ENCODE data around the gene KRT31. TPM values are rescaled to one million over a fixed set of nuclear protein-coding genes. Genes with fewer than 3 reads are reported as not detected.

KRT31 gene
- total and polyA plus RNA-seq, 2 of the 13 experiments (the other 11 are each of a cell fraction or from before 2014, with no cell fraction given): 0.05 TPM; not detected in 1

DNA sequence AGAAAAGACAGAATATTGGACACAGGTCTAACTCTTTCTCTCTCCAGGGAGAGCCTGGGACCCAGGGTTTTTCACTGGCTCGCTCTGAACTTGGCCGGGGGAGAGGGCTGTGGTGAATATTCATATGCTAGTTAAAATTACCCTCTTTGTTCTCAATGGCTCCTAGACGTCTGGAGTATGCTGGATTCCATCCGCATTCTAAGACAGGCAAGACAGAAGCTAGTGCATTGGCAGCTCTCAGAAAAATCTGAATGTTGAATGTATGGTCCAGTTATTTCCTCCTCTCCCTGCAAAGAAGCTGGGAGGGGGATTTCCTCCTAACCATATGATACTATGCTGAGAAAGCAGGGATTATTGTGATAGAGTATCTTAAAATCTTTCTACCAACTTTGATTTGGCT is 9.7 kb downstream of the KRT31 start:
- ATAC-seq: no peak
- in situ Hi-C loops (cut with HindIII; ENCODE audit: extremely low pct_ligation_motif_present, low pct_unique_long_range_greater_than_20kb): no loop called here
- POLR2A ChIA-PET: no interaction called here

More for the DNA sequence above, 9.7 kb downstream of the KRT31 start:
- H3K79me2 ChIP-seq (ENCODE audit: insufficient read depth, low read length): no peaks in the 10 kb centered on the region
- no peak overlapping the region for H2AFZ ChIP-seq (ENCODE audit: low read length)
- H3K4me1 ChIP-seq (ENCODE audit: insufficient read depth, low read length): 0 out of 2 replicates have a peak, but pooled peaks cover 4% of the 10 kb centered on the region
- intact Hi-C loops (cut with micrococcal nuclease; ENCODE audit: unreplicated experiment): no loop called here
- H3K27ac ChIP-seq (ENCODE audit: extremely low read length, insufficient read depth, low read length): no peak overlapping the region
- BruUV-seq (replicated peaks): no TSS peak
- H3K9ac ChIP-seq (ENCODE audit: insufficient read depth, low read depth, low read length): no peak overlapping the region
- TF ChIP-seq CREM (IDR thresholded peaks at IDR 0.05): no peak
- no peak for TF ChIP-seq CREM (CRISPR knock-in tag; IDR thresholded peaks at IDR 0.05)
- TF ChIP-seq SNAPC2 (CRISPR knock-in tag; IDR thresholded peaks at IDR 0.05): no peak
- TF ChIP-seq ZNF746 (CRISPR knock-in tag; IDR thresholded peaks at IDR 0.05): no peak
- TF ChIP-seq GATA4 (IDR thresholded peaks at IDR 0.05; ENCODE audit: borderline replicate concordance, low read depth): no peak
- TF ChIP-seq, protein P1, sequence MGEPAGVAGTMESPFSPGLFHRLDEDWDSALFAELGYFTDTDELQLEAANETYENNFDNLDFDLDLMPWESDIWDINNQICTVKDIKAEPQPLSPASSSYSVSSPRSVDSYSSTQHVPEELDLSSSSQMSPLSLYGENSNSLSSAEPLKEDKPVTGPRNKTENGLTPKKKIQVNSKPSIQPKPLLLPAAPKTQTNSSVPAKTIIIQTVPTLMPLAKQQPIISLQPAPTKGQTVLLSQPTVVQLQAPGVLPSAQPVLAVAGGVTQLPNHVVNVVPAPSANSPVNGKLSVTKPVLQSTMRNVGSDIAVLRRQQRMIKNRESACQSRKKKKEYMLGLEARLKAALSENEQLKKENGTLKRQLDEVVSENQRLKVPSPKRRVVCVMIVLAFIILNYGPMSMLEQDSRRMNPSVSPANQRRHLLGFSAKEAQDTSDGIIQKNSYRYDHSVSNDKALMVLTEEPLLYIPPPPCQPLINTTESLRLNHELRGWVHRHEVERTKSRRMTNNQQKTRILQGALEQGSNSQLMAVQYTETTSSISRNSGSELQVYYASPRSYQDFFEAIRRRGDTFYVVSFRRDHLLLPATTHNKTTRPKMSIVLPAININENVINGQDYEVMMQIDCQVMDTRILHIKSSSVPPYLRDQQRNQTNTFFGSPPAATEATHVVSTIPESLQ (CRISPR knock-in tag; conservative IDR thresholded peaks at IDR 0.05): no peak
- no peak for TF ChIP-seq ZNF724P (CRISPR knock-in tag; IDR thresholded peaks at IDR 0.05; ENCODE audit: borderline replicate concordance)
- no peak for TF ChIP-seq ZNF788 (CRISPR knock-in tag; IDR thresholded peaks at IDR 0.05; ENCODE audit: borderline replicate concordance)
- TF ChIP-seq, protein P2, sequence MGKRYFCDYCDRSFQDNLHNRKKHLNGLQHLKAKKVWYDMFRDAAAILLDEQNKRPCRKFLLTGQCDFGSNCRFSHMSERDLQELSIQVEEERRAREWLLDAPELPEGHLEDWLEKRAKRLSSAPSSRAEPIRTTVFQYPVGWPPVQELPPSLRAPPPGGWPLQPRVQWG (CRISPR knock-in tag; IDR thresholded peaks at IDR 0.05; ENCODE audit: borderline replicate concordance, low read depth): no peak
- TF ChIP-seq, protein P3, sequence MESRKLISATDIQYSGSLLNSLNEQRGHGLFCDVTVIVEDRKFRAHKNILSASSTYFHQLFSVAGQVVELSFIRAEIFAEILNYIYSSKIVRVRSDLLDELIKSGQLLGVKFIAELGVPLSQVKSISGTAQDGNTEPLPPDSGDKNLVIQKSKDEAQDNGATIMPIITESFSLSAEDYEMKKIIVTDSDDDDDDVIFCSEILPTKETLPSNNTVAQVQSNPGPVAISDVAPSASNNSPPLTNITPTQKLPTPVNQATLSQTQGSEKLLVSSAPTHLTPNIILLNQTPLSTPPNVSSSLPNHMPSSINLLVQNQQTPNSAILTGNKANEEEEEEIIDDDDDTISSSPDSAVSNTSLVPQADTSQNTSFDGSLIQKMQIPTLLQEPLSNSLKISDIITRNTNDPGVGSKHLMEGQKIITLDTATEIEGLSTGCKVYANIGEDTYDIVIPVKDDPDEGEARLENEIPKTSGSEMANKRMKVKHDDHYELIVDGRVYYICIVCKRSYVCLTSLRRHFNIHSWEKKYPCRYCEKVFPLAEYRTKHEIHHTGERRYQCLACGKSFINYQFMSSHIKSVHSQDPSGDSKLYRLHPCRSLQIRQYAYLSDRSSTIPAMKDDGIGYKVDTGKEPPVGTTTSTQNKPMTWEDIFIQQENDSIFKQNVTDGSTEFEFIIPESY (CRISPR knock-in tag; IDR thresholded peaks at IDR 0.05): no peak
- no peaks in the 10 kb centered on the region for H3K36me3 ChIP-seq (replicated peaks in 1 of 2; ENCODE audit: control insufficient read depth in 1 of 2, insufficient read depth in 2 of 2, low read length in 2 of 2)
- DNase-seq (ENCODE audit: low spot score) (no peak), FAIRE-seq (no peak)
- H3K4me3 ChIP-seq (replicated peaks in 1 of 3; ENCODE audit: insufficient read depth in 1 of 3, low read depth in 2 of 3, low read length in 3 of 3): no peak overlapping the region
- no peaks in the 10 kb centered on the region for H4K20me1 ChIP-seq (ENCODE audit: insufficient read depth, low read length)
- H3K9me3 ChIP-seq (ENCODE audit: low read length): peaks cover 9% of the 10 kb centered on the region
- 25% methylated on average over 4 of the region's 4 CpGs for WGBS (ENCODE audit: low lambda C conversion rate)
- CTCF ChIA-PET (ENCODE audit: low intra/inter-chr PET ratio, low total read pairs): no interaction called here
- H3K4me2 ChIP-seq (ENCODE audit: low read depth, low read length): no peak overlapping the region
- H3K27me3 ChIP-seq (ENCODE audit: control insufficient read depth in 1 of 2, insufficient read depth in 2 of 2, low read length in 2 of 2): peaks cover 0 to 3% of the 10 kb centered on the region in 2 experiments; a peak in 2 of 5 replicates
